ENCODE data around the gene DTNB.

DTNB gene

GRCh38 chr2:25362049-25362433 is 311.3 kb downstream of the DTNB start:
- DNase-seq, result peak; percentile 97

- no peak for DNase-seq
Observed at GRCh38 chr2:25361261-25362048, 311.9 kb downstream of the DTNB start.

GRCh38 chr2:25358836-25359235 is 314.5 kb downstream of the DTNB start:
- no peak for DNase-seq

GRCh38 chr2:25358249-25358815 is 315.0 kb downstream of the DTNB start:
- DNase-seq, result no peak

- DNase-seq, result no peak
Observed at GRCh38 chr2:25356088-25356487, 317.3 kb downstream of the DTNB start.

- no peak for DNase-seq
Observed at GRCh38 chr2:25355270-25355669, 318.1 kb downstream of the DTNB start.

- DNase-seq, result no peak
Observed at GRCh38 chr2:25354116-25354515, 319.3 kb downstream of the DTNB start.

- DNase-seq, result no peak
Observed at GRCh38 chr2:25349397-25349796, 324.0 kb downstream of the DTNB start.

- DNase-seq, result no peak
Observed at GRCh38 chr2:25347846-25348245, 325.5 kb downstream of the DTNB start.

GRCh38 chr2:25347205-25347815 is 326.1 kb downstream of the DTNB start:
- no peak for DNase-seq

GRCh38 chr2:25343187-25343825 is 330.1 kb downstream of the DTNB start:
- no peak for DNase-seq

GRCh38 chr2:25342372-25343186 is 330.8 kb downstream of the DTNB start:
- DNase-seq, result peak; percentile 61

GRCh38 chr2:25341753-25342371 is 331.5 kb downstream of the DTNB start, which contains the start of gene DNMT3A:
TSS of gene DNMT3A (minus strand) at chr2:25341925. CDS start at chr2:25313984, 27,941 bp downstream.
- peak; percentile 55 for DNase-seq

- no peak for DNase-seq
Observed at GRCh38 chr2:25341011-25341727, 332.2 kb downstream of the DTNB start.

GRCh38 chr2:25340181-25340921 is 333.0 kb downstream of the DTNB start:
- no peak for DNase-seq

GRCh38 chr2:25339791-25340180 is 333.6 kb downstream of the DTNB start:
- no peak for DNase-seq

- no peak for DNase-seq
Observed at GRCh38 chr2:25339211-25339674, 334.1 kb downstream of the DTNB start.

- DNase-seq, result no peak
Observed at GRCh38 chr2:25338401-25338800, 335.0 kb downstream of the DTNB start.

GRCh38 chr2:25337891-25338290 is 335.5 kb downstream of the DTNB start:
- no peak for DNase-seq

GRCh38 chr2:25337276-25337675 is 336.1 kb downstream of the DTNB start:
- no peak for DNase-seq

GRCh38 chr2:25336383-25336841 is 337.0 kb downstream of the DTNB start:
- no peak for DNase-seq
